Measurements from ENCODE around the gene TMEM178A. TPM values are rescaled to one million over a fixed set of nuclear protein-coding genes. Genes with fewer than 3 reads are reported as not detected.
"Not testable (repeated sequence)": the region's sequence is repeated elsewhere in the genome, so short reads cannot be mapped to it uniquely, and the experiment has no call there.

Gene TMEM178A
- total RNA-seq, 1 donor from 2014 or later = 9.3 TPM

GRCh38 chr2:39723497-39723896 is 57.8 kb downstream of the TMEM178A start:
- Mint-ChIP-seq H3K4me1 (ENCODE audit: unreplicated experiment) (peaks cover 33% of the 10 kb centered on the region), H3K27me3 (no peaks in the 10 kb centered on the region), H3K9me3 (no peaks in the 10 kb centered on the region), H3K27ac (no peak overlapping the region), H3K4me3 (no peak overlapping the region), H3K36me3 (peaks cover 4% of the 10 kb centered on the region)
- TF ChIP-seq CTCF (conservative IDR thresholded peaks at IDR 0.05) = no peak
- DNase-seq (ENCODE audit: extremely low spot score, unreplicated experiment) = no peak

- no peak overlapping the region for H3K4me3 Mint-ChIP-seq
- peaks cover 4% of the 10 kb centered on the region for H3K36me3 Mint-ChIP-seq
- no peaks in the 10 kb centered on the region for H3K27me3 Mint-ChIP-seq
- H3K9me3 Mint-ChIP-seq = no peaks in the 10 kb centered on the region
- no peak overlapping the region for H3K27ac Mint-ChIP-seq
- no peak for DNase-seq (ENCODE audit: extremely low spot score, unreplicated experiment)
- H3K4me1 Mint-ChIP-seq (ENCODE audit: unreplicated experiment) = peaks cover 33% of the 10 kb centered on the region
- no peak for TF ChIP-seq CTCF (conservative IDR thresholded peaks at IDR 0.05)
These were observed 58.5 kb downstream of the TMEM178A start for GRCh38 chr2:39723946-39724827.

GRCh38 chr2:39724828-39725144 is 59.1 kb downstream of the TMEM178A start:
- DNase-seq (ENCODE audit: extremely low spot score, unreplicated experiment) = no peak
- Mint-ChIP-seq H3K27me3 (no peaks in the 10 kb centered on the region), H3K9me3 (no peaks in the 10 kb centered on the region), H3K27ac (no peak overlapping the region), H3K4me1 (ENCODE audit: unreplicated experiment) (peaks cover 33% of the 10 kb centered on the region), H3K4me3 (no peak overlapping the region), H3K36me3 (peaks cover 4% of the 10 kb centered on the region)
- TF ChIP-seq CTCF (conservative IDR thresholded peaks at IDR 0.05) = no peak

GRCh38 chr2:39725401-39725800 is 59.7 kb downstream of the TMEM178A start:
- H3K27me3 Mint-ChIP-seq = no peaks in the 10 kb centered on the region
- H3K9me3 Mint-ChIP-seq = no peaks in the 10 kb centered on the region
- peaks cover 33% of the 10 kb centered on the region for H3K4me1 Mint-ChIP-seq (ENCODE audit: unreplicated experiment)
- H3K27ac Mint-ChIP-seq = no peak overlapping the region
- no peak overlapping the region for H3K4me3 Mint-ChIP-seq
- H3K36me3 Mint-ChIP-seq = peaks cover 4% of the 10 kb centered on the region
- no peak for DNase-seq (ENCODE audit: extremely low spot score, unreplicated experiment)
- TF ChIP-seq CTCF (conservative IDR thresholded peaks at IDR 0.05) = no peak

GRCh38 chr2:39728085-39728484 is 62.4 kb downstream of the TMEM178A start:
- not testable (repeated sequence) for H3K27me3 Mint-ChIP-seq; H3K9me3 Mint-ChIP-seq; H3K4me3 Mint-ChIP-seq; DNase-seq (ENCODE audit: extremely low spot score, unreplicated experiment); H3K27ac Mint-ChIP-seq
- Mint-ChIP-seq H3K4me1 (ENCODE audit: unreplicated experiment) (peaks cover 33% of the 10 kb centered on the region), H3K36me3 (peaks cover 19% of the 10 kb centered on the region)

GRCh38 chr2:39728941-39729351 is 63.2 kb downstream of the TMEM178A start:
- TF ChIP-seq CTCF (conservative IDR thresholded peaks at IDR 0.05) = peak; percentile 86
- Mint-ChIP-seq H3K27ac (no peak overlapping the region), H3K4me1 (ENCODE audit: unreplicated experiment) (peaks cover 27% of the 10 kb centered on the region), H3K27me3 (no peaks in the 10 kb centered on the region), H3K36me3 (peaks cover 23% of the 10 kb centered on the region), H3K4me3 (no peak overlapping the region), H3K9me3 (no peaks in the 10 kb centered on the region)
- DNase-seq (ENCODE audit: extremely low spot score, unreplicated experiment) = no peak
